ENCODE results near the gene SULT1C3.
"Not testable (repeated sequence)": the region's sequence is repeated elsewhere in the genome, so short reads cannot be mapped to it uniquely, and the experiment has no call there.

Gene SULT1C3

GRCh38 chr2:108253106-108253505, 13.3 kb downstream of the SULT1C3 start:
- DNase-seq = no peak

GRCh38 chr2:108257757-108258331, 18.1 kb downstream of the SULT1C3 start:
- no peak for DNase-seq

DNA sequence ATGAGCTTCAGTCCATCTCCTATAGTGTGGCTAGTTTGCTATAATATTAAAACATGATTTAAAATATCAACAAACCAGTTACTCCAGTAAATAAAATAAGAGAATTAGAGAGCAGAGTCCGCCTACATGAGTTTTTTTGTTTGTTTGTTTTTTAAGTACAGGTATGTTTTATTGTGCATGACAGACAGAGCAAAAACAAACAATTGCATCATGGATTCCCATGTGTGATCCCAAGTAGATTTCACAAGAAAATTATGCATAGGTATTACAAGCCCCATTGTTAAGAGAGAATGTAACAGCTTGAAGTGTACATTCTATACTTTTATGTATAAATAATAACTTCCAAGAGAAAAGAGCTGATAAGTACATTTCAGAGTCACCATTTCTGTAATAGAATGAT, 21.0 kb downstream of the SULT1C3 start:
- no peak for DNase-seq

DNA sequence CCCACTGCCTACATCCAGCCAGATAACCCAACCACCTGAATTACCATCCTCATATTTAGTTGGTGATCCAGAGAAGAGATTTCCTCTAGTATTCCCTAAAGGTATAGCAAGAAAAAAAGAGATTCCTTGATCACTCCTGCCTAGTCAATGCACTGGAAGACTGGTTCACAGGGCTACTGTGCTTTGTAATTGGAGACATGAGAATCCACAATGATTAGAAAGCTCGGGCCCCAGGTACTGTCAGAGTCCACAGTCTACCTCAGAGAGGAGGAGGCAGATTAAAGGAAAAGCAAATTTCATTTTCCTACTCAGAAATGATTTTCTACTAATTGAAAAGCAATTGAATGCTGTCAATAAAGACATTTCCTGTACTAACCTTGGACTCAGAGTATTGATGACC, 22.3 kb downstream of the SULT1C3 start:
- DNase-seq = no peak

- no peak for DNase-seq
Measured at GRCh38 chr2:108263401-108263800, 23.6 kb downstream of the SULT1C3 start.

- no peak for DNase-seq
Measured at GRCh38 chr2:108266218-108266617, 26.4 kb downstream of the SULT1C3 start.

DNA sequence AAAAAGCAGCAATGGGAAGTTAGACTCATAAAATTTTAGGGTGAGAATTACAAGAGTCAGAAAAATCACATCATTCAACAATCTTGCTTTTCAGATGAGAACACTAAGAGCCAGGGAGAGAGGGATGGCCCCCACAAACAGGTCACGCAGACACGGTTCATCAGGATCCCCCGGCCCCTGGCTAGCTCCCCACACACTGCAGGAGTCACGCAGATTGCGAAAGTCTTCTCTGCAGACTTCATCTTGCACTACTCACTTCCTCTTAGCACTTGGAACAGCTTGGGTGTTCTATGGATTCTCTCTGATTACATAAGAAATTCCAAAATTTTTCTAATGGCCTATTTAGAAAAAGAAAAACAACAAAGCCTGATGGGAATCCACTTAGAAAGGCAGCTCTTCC, 27.3 kb downstream of the SULT1C3 start:
- no peak for DNase-seq

- DNase-seq = no peak
Measured at GRCh38 chr2:108268001-108268400, 28.2 kb downstream of the SULT1C3 start.

DNA sequence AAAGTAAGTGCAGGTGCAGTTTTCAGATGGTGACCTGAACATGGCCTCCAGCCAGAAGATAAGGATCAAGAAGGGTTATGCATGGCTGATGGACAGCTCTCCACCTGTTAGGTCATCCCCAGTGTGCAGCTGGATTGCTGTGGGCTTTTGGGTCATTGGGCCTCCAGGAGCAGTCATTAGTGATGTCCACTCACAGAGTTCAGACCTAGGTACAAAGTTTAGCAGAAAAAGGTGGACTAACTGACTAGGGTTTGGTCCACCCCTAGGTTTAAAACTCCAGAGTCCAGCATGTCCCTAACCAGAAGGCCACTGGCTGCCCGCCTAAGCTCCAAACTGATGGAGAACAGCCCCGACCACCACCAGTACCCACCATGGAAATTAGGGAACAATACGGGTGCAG, 30.6 kb downstream of the SULT1C3 start:
- no peak for DNase-seq

DNA sequence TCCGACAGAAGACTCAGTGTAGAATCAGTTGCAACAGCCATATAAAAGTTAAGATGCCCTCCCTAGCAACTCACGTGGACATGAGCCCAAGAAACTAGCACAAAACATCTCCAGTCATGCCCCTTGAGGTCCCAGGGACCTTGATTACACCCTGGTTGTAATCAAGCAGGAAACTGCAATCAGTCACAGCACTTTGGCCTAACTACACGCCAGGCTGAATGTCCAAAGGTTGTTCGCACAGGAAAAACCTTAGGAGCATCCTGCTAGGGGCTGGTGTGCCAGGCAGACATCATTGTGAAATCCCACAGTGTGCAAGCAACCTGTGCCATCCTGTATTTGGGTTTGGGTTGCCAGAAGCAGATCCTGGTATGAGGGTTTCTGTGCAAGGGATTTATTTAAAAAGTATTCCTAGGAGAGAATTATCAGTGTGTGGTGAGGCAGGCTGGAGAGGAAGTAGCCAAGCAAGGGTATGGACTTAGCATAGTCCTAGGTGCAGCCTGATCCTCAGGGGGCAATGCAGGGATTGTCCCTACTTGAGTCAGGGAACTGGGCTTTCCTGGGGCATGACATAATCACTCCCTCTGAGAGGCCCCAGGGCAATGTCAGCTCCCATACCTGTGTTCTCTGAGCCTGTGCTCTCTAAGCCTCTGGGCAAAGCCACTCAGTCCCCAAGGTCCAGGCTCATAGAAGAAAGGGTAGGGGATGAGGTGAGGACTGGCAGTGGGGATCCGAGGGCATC, 31.2 kb downstream of the SULT1C3 start:
- DNase-seq = no peak

- no peak for DNase-seq
Measured at GRCh38 chr2:108271691-108272253, 32.0 kb downstream of the SULT1C3 start.

DNA sequence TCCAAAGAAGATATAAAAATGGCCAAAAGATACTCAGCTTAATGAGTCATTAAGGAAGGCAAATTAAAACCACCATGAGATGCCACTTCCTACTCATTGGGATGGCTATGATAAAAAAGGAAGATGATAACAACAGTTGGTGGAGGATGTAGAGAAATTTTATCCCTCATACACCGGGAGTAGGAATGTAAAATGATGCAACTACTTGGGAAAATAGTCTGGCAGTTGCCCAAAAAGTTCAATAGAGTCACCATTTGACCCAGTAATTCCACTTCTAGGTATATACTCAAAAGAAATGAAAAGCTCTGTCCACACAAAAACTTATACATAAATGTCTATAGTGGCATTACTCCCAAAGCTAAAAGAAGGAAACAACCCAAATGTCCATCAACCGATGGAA, 38.9 kb downstream of the SULT1C3 start:
- DNase-seq = no peak

DNA sequence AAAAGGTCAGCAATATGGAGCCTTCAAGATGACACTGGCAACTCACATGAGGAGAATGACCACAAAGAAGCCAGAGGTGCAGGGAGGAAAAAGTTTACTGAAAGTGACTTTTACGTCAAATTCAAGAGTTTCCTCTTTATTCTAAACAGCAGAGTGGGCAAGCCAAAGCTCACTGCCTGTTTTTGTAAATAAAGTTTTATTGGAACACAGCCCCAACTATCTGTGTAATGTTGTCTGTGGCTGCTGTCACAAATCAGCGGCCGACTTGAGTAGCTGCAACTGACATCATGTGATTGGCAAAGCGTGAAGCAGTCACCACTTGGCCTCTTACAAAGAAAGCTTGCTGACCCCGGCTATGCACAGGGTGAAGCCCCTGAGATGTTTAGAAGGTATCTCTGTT, 39.7 kb downstream of the SULT1C3 start:
- DNase-seq = no peak

GRCh38 chr2:108280466-108280865, 40.7 kb downstream of the SULT1C3 start:
- DNase-seq = no peak

GRCh38 chr2:108284566-108284965, 44.8 kb downstream of the SULT1C3 start:
- DNase-seq = not testable (repeated sequence)

- no peak for DNase-seq
Measured at GRCh38 chr2:108285616-108286015, 45.8 kb downstream of the SULT1C3 start.

- DNase-seq = no peak
Measured at GRCh38 chr2:108287169-108287568, 47.4 kb downstream of the SULT1C3 start.

GRCh38 chr2:108288534-108289106, 48.9 kb downstream of the SULT1C3 start, which contains the start of gene SULT1C2:
TSS of gene SULT1C2 (plus strand) at chr2:108288895. CDS start at chr2:108293668, 4,773 bp downstream.
- DNase-seq = no peak

- no peak for DNase-seq
Measured at GRCh38 chr2:108293850-108294249, 54.1 kb downstream of the SULT1C3 start.

DNA sequence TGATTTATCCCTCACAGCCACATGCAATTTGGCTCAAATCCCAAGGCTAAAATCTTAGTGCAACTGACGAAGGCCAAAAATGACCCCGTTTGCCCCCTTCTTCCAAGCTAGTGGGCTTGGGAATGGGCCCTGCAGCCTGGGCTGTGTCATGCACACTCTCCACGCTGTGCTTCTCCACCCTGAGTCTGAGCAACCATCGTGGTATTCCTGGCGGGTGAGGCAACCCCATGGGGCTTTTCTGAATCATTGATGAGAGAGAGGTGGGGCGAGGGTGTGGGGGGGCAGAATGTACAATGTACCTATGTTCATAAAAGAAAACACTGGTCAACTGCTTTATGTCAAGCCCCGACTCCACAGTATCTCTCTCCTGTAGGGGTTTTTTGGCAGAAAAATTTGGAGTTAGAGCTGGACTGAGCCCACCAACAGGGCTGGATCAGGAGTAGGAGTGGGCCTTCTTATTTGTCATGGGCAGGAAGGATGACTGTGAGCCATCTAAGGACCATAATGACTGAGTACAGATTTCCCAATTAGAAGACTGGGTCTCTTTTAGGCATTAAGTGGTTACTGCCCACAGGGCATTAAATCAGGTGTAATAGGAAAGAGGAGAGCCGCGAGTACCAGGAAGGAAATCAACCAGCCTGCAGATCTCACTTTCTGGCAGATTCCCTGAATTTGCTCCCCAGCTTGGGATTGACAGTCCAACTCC, 57.8 kb downstream of the SULT1C3 start:
- no peak for DNase-seq

- DNase-seq = no peak
Measured at GRCh38 chr2:108301558-108301957, 61.8 kb downstream of the SULT1C3 start.

DNA sequence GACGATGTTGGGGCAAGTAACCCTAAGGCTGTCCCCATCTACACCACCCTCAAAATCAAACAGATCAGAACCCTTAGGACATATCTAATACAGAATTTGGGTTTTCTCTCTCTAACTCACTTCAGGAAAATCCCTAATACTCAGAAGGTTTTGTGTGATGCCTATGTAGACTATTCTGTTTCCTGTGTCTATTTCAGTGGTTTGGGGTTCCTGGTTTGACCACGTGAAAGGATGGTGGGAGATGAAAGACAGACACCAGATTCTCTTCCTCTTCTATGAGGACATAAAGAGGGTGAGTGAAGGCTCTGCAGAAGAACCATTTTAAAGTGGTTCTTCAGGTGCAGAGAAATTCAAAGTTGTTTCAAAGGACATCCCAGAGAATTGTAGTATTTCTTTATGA, 65.2 kb downstream of the SULT1C3 start:
- DNase-seq = no peak

GRCh38 chr2:108305901-108306300, 66.1 kb downstream of the SULT1C3 start:
- DNase-seq = no peak
